Left ventricle myocardium inferior (tissue), 1 donor: ENCODE data around the gene PGS1. TPM values are rescaled to one million over a fixed set of nuclear protein-coding genes. Genes with fewer than 3 reads are reported as not detected.

Source experiments
- DNase-seq: peaks from one replicate; pipeline ENCODE4 v3.0.0-alpha.2; 2020
- H3K27ac ChIP-seq: fragments of 200-600 bp; replicated peaks from 2 replicates; pipeline ENCODE4 v1.8.0; 2021
- H3K27me3 ChIP-seq: fragments of 200-600 bp; 2 replicates; pipeline ENCODE4 v1.8.0; 2021; ENCODE audit warnings: low read depth
- H3K36me3 ChIP-seq: fragments of 200-600 bp; 2 replicates; pipeline ENCODE4 v1.8.0; 2021
- H3K4me1 ChIP-seq: fragments of 200-600 bp; 2 replicates; pipeline ENCODE4 v1.8.0; 2021
- H3K4me3 ChIP-seq: fragments of 200-600 bp; 2 replicates; pipeline ENCODE4 v1.8.0; 2021; ENCODE audit warnings: mild to moderate bottlenecking, moderate library complexity
- H3K9me3 ChIP-seq: fragments of 200-600 bp; replicated peaks from 2 replicates; pipeline ENCODE4 v1.8.0; 2021
- CTCF ChIP-seq: fragments of 200-600 bp; IDR thresholded peaks from 2 replicates; pipeline ENCODE4 v1.8.0; 2021; ENCODE audit warnings: antibody characterized with exemption, mild to moderate bottlenecking, borderline replicate concordance
- intact Hi-C: fragments of 100-400 bp; cut with micrococcal nuclease; formaldehyde crosslinking; loops from one replicate; pipeline ENCODE4 v1.11.0; 2022
- total RNA-seq: library from RNA; stranded (reverse); fragmentation: NEBNext Ultra II Directional; extraction: Animal tissue kit (Norgen Biotek cat#: 25700); gene quantifications from one replicate; pipeline ENCODE4 v1.2.1, GENCODE V29; 2021
- donor health status: DM: no; HTN: yes; CAD: no; lungs with severe emphysema.

PGS1 gene
- total RNA-seq, 1 donor from 2014 or later = 17.1 TPM

GRCh38 chr17:78446833-78447232, 68.4 kb downstream of the PGS1 start:
- no peak for TF ChIP-seq CTCF
- intact Hi-C loops = no loop called here
- H3K4me1 ChIP-seq = peaks cover 8% of the 10 kb centered on the region
- no peaks in the 10 kb centered on the region for H3K9me3 ChIP-seq
- H3K27ac ChIP-seq = no peak overlapping the region
- DNase-seq = no peak
- no peaks in the 10 kb centered on the region for H3K36me3 ChIP-seq
- H3K27me3 ChIP-seq = peaks cover 12% of the 10 kb centered on the region
- H3K4me3 ChIP-seq = no peak overlapping the region

GRCh38 chr17:78448356-78448993, 70.0 kb downstream of the PGS1 start:
- H3K27ac ChIP-seq = no peak overlapping the region
- no peak for TF ChIP-seq CTCF
- H3K4me3 ChIP-seq = no peak overlapping the region
- no peaks in the 10 kb centered on the region for H3K36me3 ChIP-seq
- H3K27me3 ChIP-seq = peaks cover 12% of the 10 kb centered on the region
- DNase-seq = no peak
- H3K9me3 ChIP-seq = no peaks in the 10 kb centered on the region
- intact Hi-C loops = no loop called here
- H3K4me1 ChIP-seq = no peaks in the 10 kb centered on the region

GRCh38 chr17:78449983-78450595, 71.6 kb downstream of the PGS1 start:
- Histone ChIP-seq H3K4me1 (no peaks in the 10 kb centered on the region), H3K9me3 (no peaks in the 10 kb centered on the region), H3K36me3 (no peaks in the 10 kb centered on the region), H3K4me3 (no peak overlapping the region), H3K27me3 (peaks cover 6% of the 10 kb centered on the region), H3K27ac (no peak overlapping the region)
- intact Hi-C loops = no loop called here
- no peak for DNase-seq
- TF ChIP-seq CTCF = no peak

- no peak for TF ChIP-seq CTCF
- Histone ChIP-seq H3K4me3 (no peak overlapping the region), H3K36me3 (no peaks in the 10 kb centered on the region), H3K4me1 (no peaks in the 10 kb centered on the region), H3K27ac (no peak overlapping the region), H3K27me3 (no peaks in the 10 kb centered on the region), H3K9me3 (no peaks in the 10 kb centered on the region)
- DNase-seq = no peak
- intact Hi-C loops = no loop called here
These were observed 72.4 kb downstream of the PGS1 start for GRCh38 chr17:78450696-78451345.

GRCh38 chr17:78451753-78452152, 73.3 kb downstream of the PGS1 start:
- Histone ChIP-seq H3K4me1 (no peaks in the 10 kb centered on the region), H3K27me3 (no peaks in the 10 kb centered on the region), H3K27ac (no peak overlapping the region), H3K4me3 (no peak overlapping the region), H3K9me3 (no peaks in the 10 kb centered on the region), H3K36me3 (no peaks in the 10 kb centered on the region)
- TF ChIP-seq CTCF = no peak
- intact Hi-C loops = no loop called here
- DNase-seq = no peak
